BE2C (cell line): ENCODE measurements around the gene SYT3.
"Not testable (repeated sequence)": the region's sequence is repeated elsewhere in the genome, so short reads cannot be mapped to it uniquely, and the experiment has no call there.

Experiments
- DNase-seq: peaks from one replicate; pipeline ENCODE4 v3.0.0-alpha.2; 2020
- H3K27me3 ChIP-seq: fragments of 250-450 bp; sonication (Bioruptor Pico); 2 replicates; pipeline ENCODE4 v1.5.1; 2020; ENCODE audit warnings: mild to moderate bottlenecking
- H3K36me3 ChIP-seq: fragments of 250-450 bp; sonication (Bioruptor Pico); 2 replicates; pipeline ENCODE4 v1.5.1; 2020; ENCODE audit warnings: mild to moderate bottlenecking
- H3K4me1 ChIP-seq: fragments of 250-450 bp; sonication (Bioruptor Pico); 2 replicates; pipeline ENCODE4 v1.5.1; 2020
- H3K4me3 ChIP-seq: 2 replicates; pipeline ENCODE4 v1.5.1; 2011; ENCODE audit warnings: low read depth, low read length
- H3K9me3 ChIP-seq: fragments of 250-450 bp; sonication (Bioruptor Pico); 2 replicates; pipeline ENCODE4 v1.5.1; 2020
- TF ChIP-seq, protein P1 (sequence below): IDR thresholded peaks from 2 replicates; pipeline ENCODE4 v1.5.1; 2012; ENCODE audit warnings: mild to moderate bottlenecking, low read depth, low read length

SYT3 gene

DNA sequence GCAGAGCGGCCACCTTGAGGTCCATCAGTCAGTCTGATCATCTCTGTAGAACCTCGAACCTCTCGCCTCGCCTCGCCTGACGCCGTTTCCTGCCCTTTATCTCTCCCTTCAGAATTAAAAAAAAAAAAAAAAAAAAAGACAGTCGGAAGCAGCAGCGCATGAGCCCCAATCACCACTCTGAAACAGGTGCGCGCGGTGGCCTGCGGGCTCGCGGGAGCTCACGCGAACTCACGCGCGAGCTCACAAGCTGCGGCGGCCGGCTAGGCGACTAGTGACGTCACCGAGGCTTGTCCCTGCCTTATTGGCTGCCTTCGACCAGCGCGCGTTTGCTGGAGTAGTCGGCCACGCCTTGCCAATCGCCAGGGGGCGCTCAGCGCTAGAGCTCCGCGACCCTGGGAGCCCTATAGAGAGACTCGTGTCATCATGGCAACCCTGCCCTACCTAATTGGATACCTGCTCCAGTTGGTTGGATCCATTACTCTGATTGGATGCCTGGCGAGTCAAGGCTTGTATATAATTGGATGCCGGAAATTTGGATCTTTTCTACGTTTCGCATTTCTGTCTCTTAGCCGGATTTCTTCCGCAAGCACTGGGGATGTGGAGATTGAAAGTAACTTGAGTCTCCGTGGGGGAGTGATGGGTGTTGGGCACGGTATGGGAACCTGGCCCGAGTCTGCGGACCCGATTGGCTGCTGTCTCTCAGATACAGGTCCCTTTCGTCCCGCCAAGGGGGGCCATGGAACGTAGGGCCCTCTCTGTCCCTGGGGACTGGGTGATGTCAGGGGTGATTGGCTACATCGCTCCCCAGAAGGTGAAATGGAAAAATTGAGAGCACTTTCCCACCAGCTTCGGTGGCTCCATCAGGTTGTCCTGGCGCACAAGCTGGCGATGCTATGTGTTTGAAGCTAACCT lies 31.6 kb downstream of the SYT3 start:
- TF ChIP-seq, protein P1, sequence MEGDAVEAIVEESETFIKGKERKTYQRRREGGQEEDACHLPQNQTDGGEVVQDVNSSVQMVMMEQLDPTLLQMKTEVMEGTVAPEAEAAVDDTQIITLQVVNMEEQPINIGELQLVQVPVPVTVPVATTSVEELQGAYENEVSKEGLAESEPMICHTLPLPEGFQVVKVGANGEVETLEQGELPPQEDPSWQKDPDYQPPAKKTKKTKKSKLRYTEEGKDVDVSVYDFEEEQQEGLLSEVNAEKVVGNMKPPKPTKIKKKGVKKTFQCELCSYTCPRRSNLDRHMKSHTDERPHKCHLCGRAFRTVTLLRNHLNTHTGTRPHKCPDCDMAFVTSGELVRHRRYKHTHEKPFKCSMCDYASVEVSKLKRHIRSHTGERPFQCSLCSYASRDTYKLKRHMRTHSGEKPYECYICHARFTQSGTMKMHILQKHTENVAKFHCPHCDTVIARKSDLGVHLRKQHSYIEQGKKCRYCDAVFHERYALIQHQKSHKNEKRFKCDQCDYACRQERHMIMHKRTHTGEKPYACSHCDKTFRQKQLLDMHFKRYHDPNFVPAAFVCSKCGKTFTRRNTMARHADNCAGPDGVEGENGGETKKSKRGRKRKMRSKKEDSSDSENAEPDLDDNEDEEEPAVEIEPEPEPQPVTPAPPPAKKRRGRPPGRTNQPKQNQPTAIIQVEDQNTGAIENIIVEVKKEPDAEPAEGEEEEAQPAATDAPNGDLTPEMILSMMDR: peak; percentile 92
- Histone ChIP-seq H3K4me3 (peak overlapping the region; percentile 48), H3K9me3 (peaks cover 3% of the 10 kb centered on the region), H3K36me3 (no peaks in the 10 kb centered on the region), H3K27me3 (peaks cover 10% of the 10 kb centered on the region), H3K4me1 (0 out of 2 replicates have a peak, but pooled peaks cover 2% of the 10 kb centered on the region)
- peak; percentile 98 for DNase-seq

DNA sequence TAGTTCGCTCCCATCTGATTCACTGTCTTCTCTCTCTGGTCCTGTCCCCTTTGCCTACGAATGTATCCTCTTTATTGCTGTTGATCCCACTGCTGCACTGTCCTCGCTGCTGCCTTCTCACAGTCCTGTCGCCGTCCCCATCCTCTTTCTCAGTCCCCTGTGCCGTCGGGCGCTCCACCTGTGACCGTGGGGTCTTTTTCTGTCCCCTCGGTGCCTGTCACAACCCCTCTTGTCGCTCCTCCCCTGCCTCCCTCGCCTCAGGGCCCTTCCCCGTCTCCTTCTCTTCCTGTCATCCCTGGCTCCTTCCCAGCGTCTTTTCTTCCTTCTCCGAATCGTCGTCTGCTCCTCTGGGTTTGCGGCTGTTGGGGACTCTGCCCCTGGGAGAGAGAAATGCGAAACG lies 32.3 kb downstream of the SYT3 start:
- Histone ChIP-seq H3K9me3 (peaks cover 3% of the 10 kb centered on the region), H3K4me1 (0 out of 2 replicates have a peak, but pooled peaks cover 2% of the 10 kb centered on the region), H3K36me3 (no peaks in the 10 kb centered on the region), H3K4me3 (peak overlapping the region; percentile 35), H3K27me3 (peaks cover 16% of the 10 kb centered on the region)
- TF ChIP-seq, protein P1: no peak
- no peak for DNase-seq

DNA sequence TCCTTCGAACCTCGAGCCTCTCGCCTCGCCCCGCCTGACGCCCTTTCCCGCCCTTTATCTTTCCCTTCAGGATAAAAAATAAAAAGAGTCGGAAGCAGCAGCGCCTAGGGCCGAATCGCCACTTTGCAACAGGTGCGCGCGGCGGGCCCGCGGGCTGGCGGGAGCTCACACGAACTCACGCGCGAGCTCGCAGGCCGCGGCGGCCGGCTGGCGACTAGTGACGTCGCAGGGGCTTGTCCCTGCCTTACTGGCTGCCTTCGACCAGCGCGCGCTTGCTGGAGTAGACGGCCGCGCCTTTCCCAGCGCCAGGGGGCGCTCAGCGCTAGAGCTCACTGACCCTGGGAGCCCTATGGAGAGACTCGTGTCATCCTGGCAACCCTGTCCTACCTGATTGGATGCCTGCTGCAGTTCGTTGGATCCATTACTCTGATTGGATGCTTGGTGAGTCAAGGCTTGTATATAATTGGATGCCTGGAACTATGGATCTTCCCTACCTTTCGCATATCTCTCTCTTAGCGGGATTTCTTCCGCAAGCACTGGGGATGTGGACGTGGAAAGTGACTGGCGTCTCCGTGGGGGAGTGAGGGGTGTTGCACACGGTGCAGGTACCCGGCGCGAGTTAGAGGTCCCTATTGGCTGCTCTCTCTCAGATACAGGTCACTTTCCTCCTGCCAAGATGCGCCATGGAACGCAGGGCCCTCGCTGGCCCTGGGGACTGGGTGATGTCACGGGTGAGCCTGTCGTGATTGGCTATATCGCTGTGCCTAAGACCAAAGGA lies 33.4 kb downstream of the SYT3 start:
- TF ChIP-seq, protein P1: peak; percentile 33; the same call in 1 of the 2 replicates
- peak; percentile 61 for DNase-seq
- H3K4me3 ChIP-seq, H3K36me3 ChIP-seq, H3K4me1 ChIP-seq, H3K9me3 ChIP-seq: not testable (repeated sequence)
- peaks cover 28% of the 10 kb centered on the region for H3K27me3 ChIP-seq

DNA sequence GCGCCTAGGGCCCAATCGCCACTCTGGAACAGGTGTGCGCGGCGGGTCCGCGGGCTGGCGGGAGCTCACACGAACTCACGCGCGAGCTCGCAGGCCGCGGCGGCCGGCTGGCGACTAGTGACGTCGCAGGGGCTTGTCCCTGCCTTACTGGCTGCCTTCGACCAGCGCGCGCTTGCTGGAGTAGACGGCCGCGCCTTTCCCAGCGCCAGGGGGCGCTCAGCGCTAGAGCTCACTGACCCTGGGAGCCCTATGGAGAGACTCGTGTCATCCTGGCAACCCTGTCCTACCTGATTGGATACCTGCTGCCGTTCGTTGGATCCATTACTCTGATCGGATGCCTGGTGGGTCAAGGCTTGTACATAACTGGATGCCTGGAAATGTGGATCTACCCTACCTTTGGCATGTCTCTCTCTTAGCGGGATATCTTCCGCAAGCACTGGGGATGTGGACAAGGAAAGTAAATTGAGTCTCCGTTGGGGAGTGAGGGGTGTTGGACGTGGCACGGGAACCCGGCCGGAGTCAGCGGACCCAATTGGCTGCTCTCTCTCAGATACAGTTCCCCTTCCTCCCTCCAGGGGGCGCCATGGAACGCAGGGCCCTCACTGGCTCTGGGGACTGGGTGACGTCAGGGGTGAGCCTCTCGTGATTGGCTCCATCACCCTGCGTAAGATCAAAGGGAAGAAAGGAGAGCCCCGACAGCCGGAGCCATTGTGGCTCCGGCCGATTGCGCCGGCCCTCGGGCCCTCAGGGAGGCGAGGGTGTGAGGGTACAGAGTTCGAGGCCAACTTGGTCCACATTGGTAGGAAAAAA lies 35.2 kb downstream of the SYT3 start:
- not testable (repeated sequence) for H3K36me3 ChIP-seq, DNase-seq, H3K4me3 ChIP-seq, H3K9me3 ChIP-seq, H3K4me1 ChIP-seq
- H3K27me3 ChIP-seq: peaks cover 45% of the 10 kb centered on the region

DNA sequence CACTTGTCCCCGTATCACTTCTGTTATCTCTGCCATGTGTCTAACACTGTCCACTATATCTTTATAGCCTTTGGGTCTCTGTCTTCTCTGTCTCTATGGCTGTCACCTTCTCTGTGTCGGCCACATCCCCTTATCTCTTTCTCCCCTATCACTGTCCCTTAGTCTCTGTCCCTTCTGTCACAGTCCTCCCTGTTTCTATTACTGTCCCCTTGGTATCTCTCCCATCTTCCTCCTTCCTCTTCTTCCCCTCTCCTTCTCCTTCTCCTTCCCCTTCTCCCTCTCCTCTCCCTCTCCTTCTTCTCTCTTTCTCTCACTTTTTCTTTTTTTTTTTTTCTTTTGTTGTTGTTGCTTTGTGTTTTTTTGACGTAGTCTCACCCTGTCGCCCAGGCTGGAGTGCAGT lies 36.7 kb downstream of the SYT3 start:
- H3K9me3 ChIP-seq: peaks cover 3% of the 10 kb centered on the region
- no peaks in the 10 kb centered on the region for H3K36me3 ChIP-seq
- DNase-seq: no peak
- H3K27me3 ChIP-seq: peaks cover 54% of the 10 kb centered on the region
- TF ChIP-seq, protein P1: no peak
- H3K4me1 ChIP-seq: no peaks in the 10 kb centered on the region
- H3K4me3 ChIP-seq: no peak overlapping the region

DNA sequence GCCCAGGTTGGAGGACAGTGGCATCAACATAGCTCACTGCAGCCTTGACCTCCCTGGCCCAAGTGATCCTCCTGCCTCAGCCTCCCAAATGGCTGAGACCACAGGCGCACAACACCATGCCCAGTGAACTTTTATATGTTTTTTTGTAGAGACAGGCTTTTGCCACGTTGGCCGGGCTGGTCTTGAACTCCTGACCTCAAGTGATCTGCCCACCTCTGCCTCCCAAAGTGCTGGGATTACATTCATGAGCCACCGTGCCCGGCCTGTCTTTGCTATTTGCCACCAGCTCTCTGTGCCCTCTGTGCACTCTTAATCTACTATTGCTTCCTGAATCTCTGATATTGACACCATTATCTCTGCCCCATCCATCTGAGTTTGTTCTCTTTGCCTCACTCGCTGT lies 37.2 kb downstream of the SYT3 start:
- TF ChIP-seq, protein P1: no peak
- H3K27me3 ChIP-seq: peaks cover 54% of the 10 kb centered on the region
- no peaks in the 10 kb centered on the region for H3K4me1 ChIP-seq
- no peaks in the 10 kb centered on the region for H3K36me3 ChIP-seq
- no peak for DNase-seq
- no peak overlapping the region for H3K4me3 ChIP-seq
- H3K9me3 ChIP-seq: peaks cover 3% of the 10 kb centered on the region
